Esophagus squamous epithelium (tissue), 4 donors: ENCODE data around the gene NDRG3.

Experiments used
- CTCF ChIP-seq, 6 experiments: fragments of 450-650 bp in 4 of 6; fragments of 200-600 bp in 2 of 6; sonication (generic) in 2 of 6; IDR thresholded peaks; one replicate each; pipeline ENCODE4 v1.5.1; 2016 to 2019; ENCODE audit warnings: antibody characterized with exemption in 6 of 6, mild to moderate bottlenecking in 4 of 6, moderate library complexity in 4 of 6
- POLR2A ChIP-seq, 4 donors: fragments of 450-650 bp; IDR thresholded peaks; one replicate each; pipeline ENCODE4 v1.6.1; 2017; ENCODE audit warnings: antibody characterized with exemption in 4 of 4, mild to moderate bottlenecking in 4 of 4, moderate library complexity in 3 of 4

GRCh38 chr20:36709126-36709525 lies 36.8 kb downstream of the NDRG3 start:
- no peak for TF ChIP-seq CTCF (IDR thresholded peaks at IDR 0.05)
- no peak for TF ChIP-seq POLR2A (IDR thresholded peaks at IDR 0.05)
